HG03139 (cell line): Measurements from ENCODE around the gene ABHD12.
"Not testable (repeated sequence)": the region's sequence is repeated elsewhere in the genome, so short reads cannot be mapped to it uniquely, and the experiment has no call there.

ENCODE experiments used
- ATAC-seq: cut with Tn5 transposase; IDR thresholded peaks from one replicate; pipeline ENCODE4 v1.9.1; 2021; ENCODE audit not compliant: unreplicated experiment

ABHD12 gene

GRCh38 chr20:25324412-25324811 lies 66.2 kb downstream of the ABHD12 start:
- no peak for ATAC-seq

- ATAC-seq = no peak
Measured at GRCh38 chr20:25323496-25324246, 67.0 kb downstream of the ABHD12 start.

GRCh38 chr20:25321991-25322390 lies 68.6 kb downstream of the ABHD12 start:
- no peak for ATAC-seq

DNA sequence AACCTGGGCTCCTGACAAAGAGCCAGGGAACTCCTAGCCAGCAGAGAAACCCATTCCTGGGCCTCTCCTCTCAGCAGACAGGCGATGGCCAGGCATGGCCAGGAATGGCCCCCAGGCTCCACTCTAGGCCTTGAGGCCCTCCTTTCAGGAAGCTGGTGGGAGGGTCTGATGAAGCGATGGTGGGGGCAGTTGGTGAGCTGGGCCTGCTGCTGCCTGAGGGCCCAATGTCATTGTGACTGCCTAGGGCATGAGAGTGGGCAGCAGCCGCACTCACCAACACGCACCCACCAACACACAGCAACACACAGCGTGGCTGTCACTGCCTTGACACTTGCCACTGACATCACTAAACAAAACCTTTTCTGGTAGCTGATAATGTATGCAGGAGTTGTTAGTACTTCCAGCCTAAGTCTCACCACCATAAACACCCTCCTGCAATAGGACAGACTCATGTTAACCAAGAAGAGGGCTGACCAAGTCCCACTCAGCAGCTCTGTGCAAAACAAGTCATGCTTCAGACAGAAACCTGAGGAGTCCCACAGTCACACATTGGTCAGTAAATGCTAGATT lies 69.3 kb downstream of the ABHD12 start:
- ATAC-seq = no peak

DNA sequence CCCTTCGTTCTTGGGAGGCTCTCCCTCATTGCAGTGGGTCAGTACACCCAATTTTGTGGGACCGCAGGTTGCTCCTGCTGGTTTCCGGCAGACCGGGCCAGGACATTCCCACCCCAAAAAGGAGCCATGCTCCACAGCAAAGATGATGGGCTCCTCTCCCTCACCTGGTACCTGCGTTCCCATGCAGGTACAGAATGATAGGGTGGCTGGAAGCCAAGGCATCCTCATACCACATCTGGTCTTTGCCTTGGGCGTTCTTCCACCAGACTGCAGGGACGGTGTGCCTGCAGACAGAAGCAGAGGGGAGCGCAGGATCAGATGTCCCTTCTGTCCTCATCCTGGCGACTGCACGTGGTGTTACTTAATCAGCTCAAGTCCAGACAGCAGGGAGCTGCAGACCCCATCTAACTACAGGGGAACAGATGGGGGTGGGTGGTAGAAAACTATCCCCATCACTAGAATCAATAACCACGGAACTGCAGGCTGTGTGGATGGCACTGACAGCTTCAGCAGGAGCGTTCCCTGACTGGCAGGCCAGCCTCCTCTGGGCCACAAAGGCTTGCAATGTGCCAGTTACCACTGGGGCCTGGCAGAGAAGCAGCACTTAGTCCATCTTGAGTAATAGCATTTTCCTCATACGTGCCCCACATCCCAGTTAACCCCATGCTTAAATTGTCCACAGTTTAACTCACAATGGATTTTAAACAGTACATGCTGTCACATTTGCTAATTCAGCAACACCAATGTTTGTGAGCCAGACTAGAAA lies 70.4 kb downstream of the ABHD12 start:
- no peak for ATAC-seq

DNA sequence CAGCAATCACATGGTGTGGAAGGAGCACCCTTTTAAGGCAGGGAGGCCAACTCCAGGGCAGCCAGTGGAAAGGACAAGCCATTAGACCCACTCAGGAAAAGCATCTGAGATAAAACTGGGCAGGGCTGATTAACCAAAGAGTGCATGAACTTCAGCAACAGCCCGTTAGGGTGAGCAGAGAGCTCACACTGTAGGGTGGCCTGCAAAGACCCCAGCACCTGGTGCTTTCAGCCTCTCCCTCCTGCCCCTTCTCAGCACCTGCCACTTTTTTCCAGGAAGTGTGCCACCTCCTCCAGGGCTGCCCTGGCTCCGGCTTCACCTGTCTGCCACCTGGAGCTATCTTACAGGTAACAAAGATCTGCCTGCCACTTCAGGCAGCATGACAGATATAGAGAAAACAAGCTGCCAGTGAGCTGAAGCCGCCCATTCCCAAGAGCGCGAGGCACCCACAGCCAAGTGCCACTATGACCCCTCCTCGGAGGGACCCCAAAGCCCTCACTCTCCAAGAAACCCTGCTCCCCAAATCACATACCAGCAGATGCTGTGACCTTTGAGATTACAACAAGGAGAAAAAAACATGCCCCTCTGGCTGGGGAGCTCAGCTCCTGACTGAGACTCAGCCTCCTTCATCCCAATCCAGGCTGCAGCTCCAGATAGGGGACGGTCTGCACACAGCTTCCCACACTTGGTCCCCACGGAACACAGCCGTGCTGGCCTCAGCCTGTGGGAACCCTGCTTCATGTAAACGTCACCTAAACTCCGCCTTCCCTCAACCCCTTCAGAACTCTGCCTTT lies 71.2 kb downstream of the ABHD12 start:
- no peak for ATAC-seq

DNA sequence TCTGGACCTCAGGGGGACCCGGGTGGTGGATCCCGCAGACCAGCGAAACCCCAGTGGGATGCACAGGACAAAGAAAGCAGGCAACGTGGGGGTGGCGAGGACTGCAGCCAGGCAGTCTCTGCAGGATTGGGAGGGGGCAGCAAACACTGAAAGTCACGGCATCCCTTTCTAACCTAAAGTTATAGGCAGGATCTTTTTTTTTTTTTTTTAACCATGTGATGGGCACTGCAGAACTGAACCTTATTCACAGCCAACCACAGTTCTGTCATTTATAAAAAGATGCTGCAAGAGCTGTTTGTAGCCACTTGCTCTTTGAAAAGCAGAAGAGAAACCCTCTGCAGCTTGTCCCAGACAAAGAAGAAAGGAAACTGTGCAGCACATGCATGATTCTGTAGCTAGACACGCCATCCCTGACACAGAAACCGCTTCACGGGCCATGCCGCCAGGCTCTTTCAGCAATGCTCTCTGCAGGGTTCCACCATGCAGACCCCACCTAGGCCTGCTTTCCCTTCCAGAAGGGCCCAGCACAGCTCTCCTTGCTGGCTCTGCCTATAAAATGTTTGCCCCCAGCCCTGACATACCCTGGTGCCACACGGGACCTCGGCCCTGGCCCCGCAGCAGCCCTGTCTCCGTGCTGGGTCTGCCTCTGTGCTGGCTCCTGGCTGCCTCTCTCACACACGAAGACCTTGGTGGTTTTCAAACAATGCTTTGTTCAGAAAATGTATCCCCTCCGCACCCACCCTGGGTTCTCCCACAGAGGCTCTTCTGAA lies 72.0 kb downstream of the ABHD12 start:
- peak; percentile 93 for ATAC-seq

DNA sequence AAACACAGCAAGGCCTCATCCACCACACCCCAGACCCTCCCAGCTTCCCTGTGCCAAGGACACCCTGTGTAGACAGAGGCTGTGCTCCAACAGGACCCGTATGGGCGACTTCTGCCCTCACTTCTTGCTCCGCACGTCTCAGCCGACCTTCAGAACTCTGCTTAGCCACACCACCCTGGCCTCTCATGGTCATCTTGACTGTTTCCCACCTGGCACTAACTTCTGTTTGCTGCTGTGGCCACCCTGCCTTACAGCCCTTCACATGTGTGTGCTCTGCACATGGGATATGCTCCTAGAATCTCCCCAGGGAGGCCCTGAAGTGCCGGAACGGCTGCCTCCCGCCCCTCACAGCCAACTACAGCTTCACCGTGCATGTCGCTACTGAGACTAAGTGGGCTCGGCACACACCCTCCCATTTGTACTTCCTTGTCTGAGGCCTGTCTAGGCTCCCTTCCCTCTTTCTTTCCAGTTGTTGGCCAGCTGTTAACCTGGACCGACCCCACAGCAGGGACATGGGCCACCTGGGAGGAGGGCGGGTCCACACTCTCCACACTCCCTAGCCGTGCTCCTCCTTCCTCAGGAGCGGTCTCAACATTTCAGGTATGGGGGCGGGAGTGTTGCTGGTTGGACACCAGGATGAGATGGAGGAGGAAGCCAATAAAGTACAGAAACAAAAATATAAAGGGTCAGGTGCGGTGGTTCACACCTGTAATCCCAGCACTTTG lies 73.1 kb downstream of the ABHD12 start:
- ATAC-seq = no peak

- no peak for ATAC-seq
Measured at GRCh38 chr20:25316506-25317190, 74.0 kb downstream of the ABHD12 start.

GRCh38 chr20:25315418-25316210 lies 75.0 kb downstream of the ABHD12 start:
- ATAC-seq = no peak

DNA sequence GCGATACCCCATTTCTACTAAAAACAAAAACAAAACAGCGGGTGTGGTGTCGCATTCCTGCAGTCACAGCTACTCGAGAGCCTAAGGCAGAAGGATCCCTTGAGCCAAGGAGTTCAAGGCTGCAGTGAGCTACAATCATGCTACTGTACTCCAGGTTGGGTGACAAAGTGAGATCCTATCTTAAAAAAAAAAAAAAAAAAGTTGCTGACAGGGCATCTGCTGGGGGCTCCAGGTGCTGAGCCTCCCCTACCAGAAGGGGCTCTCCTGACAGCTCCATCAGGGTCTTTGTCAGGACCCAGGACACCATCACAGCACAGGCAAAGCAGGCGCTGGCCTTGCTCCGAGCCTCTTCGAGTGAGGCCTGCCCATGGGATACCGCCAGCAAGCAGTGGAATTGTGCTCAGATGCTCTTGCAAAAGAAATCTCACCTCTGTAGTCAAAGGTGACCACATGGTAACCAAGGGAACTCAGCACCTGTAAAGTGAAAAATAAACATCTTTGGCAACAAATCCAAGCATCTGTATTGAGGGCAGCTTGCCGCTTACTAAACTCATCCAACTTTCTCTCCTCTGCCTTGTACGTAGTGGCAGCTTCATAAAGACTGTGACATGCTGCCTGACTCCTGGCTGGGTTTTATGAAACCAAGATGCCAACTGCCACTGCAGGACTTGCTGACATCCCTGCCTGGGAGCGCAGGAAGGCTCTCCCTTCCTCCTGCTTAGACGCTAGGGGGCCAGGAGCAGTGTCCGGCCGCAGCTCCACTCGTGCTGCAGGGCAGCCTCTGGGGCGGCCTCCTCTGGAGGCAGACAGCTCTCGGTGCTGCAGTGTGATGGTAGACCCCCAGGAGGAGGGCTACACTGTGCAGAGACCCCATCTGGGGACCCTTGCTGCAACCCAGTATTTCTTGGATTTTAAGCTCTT lies 75.9 kb downstream of the ABHD12 start:
- no peak for ATAC-seq

- no peak for ATAC-seq
Measured at GRCh38 chr20:25313593-25313992, 77.0 kb downstream of the ABHD12 start.

DNA sequence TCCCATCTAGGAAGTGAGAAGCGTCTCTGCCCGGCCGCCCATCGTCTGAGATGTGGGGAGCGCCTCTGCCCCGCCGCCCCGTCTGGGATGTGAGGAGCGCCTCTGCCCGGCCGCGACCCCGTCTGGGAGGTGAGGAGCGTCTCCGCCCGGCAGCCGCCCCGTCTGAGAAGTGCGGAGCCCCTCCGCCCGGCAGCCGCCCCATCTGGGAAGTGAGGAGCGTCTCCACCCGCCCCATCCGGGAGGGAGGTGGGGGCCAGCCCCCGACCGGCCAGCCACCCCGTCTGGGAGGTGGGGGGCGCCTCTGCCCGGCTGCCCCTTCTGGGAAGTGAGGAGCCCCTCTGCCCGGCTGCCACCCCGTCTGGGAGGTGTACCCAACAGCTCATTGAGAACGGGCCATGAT lies 77.9 kb downstream of the ABHD12 start:
- not testable (repeated sequence) for ATAC-seq

DNA sequence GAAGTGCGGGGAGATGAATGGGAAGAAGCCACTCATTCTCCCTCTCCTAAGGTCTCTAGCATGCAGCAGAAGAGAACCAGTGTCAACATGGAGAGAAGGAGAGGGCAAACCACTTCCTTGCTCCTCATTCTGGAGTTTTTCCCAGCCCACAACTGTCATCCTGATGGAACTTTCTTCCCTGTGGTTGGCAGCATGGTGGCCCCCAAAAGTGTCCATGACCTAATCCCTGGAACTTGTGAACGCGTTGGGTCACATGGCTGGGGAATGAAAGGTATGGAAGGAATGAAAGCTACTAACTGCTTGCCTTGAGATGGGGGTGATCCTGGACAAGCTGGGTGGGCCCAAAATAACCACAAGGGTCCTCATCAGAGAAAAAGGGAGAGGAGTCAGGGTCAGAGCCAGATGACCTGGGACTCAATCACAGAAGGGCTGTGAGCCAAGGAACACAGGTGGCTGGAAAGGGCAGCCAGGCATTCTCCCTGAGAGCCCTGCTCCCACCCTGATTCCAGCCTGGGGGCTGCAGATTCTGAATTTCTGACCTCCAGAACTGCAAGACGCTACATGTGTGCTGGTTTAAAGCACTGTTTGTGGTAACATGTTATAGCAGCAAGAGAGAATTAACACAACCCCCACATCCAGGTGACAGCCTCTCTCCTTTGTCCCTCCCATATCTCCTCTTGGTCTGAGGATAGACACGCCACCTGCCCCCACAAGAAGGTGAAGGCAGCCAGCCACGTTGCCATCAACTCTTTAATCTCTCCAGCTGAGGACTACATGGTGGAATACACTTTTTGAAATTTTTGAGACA lies 79.5 kb downstream of the ABHD12 start:
- no peak for ATAC-seq

DNA sequence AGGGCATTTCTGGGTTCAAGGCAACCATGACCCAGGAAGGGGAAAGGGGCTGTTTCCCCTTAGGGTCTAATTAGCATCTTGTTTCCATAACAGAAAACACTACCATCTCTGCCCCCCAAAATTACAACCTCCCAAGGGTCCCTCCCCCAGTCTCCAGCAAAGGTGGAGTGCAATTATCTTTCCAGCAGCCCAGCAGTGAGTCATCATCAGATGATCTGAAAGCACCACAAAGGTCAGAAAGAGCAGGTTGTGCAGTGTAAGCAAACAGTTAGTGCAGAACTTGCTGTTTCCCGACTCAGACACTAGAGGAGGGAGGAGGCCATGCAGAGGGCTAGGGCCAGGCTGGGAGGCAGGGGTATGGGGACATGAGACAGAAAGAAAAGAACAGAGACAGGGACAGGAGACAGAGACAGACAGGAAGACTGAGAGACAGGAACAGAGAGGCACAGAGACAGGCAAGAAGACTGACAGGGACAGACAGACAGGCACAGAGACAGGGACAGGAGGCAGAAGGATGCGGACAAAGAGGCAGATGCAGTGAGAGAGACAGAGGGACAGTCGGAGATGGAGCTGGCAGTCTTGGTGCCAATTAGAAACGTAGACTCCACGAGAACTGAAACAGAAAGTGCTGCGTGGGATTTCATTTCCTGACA lies 80.2 kb downstream of the ABHD12 start:
- ATAC-seq = peak; percentile 93
